Activated CD8-positive, alpha-beta memory T cell treated with anti-CD3 and anti-CD28 coated beads for 48 hours (primary cell): Measurements from ENCODE around the gene ARHGAP45.

Experiments used
- DNase-seq, 3 experiments: peaks; one replicate each; pipeline ENCODE4 v3.0.0-alpha.2; 2020; ENCODE audit warnings: low read depth in 2 of 3, low spot score in 2 of 3

ARHGAP45 gene

GRCh38 chr19:1102407-1103131 lies 35.6 kb downstream of the ARHGAP45 start:
- DNase-seq = peak in 2 of 3 experiments; percentile 63

DNA sequence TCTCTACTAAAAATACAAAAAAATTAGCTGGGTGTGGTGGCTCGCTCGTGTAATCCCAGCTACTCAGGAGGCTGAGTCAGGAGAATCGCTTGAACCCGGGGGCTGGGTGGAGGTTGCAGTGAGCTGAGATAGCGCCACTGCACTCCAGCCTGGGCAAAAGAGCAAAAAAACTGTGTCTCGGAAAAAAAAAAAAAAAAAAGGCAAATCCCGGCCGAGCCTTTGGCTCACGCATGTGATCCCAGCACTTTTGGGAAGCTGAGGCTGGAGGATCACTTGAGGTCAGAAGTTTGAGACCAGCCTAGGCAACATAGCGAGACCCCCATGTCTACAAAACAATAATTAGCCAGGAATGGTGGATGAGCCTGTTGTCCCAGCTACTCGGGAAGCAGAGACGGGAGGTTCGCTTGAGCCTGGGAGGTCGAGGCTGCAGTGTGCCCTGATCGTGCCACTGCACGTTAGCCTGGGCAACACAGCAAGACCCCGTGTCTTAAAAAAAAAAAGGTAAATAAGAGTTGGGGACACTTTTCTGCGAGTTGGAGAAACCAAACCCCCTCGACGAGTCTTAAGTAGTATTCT lies 36.3 kb downstream of the ARHGAP45 start:
- no peak for DNase-seq

- DNase-seq = peak; percentile 90 to 94 (median 94)
Measured at GRCh38 chr19:1103708-1104310, 36.8 kb downstream of the ARHGAP45 start, which contains the start of gene GPX4. Gene GPX4 (plus strand): TSS chr19:1103994. CDS start chr19:1104044, 50 bp downstream.

DNA sequence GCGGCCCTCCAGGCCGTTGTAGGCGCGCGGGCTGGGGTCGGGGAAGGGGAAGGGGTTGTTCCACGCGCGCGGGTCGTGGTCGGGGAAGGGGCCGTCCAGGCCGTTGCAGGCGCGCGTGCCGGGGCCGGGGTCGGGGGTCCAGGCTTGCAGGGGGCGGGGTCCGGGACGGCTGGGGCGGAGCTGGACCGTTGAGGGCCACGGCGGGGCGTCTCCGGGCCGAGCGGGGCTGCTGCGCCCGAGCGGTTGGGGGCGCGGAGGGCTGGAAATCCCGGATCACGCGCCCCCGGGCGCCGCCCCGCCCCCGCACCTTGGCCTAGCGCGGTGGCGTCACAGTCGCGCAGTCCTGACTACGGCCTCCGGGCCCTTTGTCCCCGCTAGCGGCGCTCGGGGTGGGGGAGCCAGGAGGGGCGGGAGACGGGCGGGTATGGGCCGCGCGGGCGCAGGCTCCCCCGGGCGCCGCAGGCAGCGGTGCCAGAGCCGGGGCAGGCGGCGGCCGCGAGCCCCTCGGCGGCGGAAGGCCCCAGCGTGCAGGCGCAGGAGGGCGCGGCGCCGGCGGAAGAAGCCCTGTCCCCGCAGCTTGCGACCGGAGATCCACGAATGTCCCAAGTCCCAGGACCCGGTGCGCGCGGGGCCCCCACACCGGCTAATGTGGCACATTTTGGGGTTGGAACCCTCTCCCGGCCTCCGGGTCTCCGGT lies 37.5 kb downstream of the ARHGAP45 start:
- DNase-seq = peak in 1 of 3 experiments; percentile 69

DNA sequence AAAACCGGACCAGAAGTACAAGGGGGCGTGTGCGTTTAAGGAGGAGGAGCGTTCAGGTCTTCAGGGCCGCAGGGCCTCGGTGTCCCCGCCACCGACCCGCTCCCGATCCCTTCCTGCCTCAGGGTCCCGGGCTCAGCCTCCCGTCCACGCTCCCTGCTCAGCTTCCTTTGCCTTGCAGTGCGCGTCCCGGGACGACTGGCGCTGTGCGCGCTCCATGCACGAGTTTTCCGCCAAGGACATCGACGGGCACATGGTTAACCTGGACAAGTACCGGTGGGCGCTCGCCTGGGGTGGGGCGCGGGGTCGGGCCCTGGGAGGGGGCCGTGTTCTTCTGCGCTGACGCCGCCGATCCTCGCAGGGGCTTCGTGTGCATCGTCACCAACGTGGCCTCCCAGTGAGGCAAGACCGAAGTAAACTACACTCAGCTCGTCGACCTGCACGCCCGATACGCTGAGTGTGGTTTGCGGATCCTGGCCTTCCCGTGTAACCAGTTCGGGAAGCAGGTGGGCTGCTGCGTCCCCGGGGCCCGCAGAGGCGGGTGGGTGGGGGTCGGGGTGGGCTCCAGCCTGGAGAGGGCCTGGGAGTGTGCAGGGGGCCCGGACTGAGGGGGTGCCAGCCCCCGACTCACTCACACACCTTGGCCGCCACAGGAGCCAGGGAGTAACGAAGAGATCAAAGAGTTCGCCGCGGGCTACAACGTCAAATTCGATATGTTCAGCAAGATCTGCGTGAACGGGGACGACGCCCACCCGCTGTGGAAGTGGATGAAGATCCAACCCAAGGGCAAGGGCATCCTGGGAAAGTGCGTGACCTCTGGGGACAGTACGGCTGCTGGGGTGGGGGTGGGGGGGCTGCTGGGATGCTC lies 38.3 kb downstream of the ARHGAP45 start:
- no peak for DNase-seq

DNA sequence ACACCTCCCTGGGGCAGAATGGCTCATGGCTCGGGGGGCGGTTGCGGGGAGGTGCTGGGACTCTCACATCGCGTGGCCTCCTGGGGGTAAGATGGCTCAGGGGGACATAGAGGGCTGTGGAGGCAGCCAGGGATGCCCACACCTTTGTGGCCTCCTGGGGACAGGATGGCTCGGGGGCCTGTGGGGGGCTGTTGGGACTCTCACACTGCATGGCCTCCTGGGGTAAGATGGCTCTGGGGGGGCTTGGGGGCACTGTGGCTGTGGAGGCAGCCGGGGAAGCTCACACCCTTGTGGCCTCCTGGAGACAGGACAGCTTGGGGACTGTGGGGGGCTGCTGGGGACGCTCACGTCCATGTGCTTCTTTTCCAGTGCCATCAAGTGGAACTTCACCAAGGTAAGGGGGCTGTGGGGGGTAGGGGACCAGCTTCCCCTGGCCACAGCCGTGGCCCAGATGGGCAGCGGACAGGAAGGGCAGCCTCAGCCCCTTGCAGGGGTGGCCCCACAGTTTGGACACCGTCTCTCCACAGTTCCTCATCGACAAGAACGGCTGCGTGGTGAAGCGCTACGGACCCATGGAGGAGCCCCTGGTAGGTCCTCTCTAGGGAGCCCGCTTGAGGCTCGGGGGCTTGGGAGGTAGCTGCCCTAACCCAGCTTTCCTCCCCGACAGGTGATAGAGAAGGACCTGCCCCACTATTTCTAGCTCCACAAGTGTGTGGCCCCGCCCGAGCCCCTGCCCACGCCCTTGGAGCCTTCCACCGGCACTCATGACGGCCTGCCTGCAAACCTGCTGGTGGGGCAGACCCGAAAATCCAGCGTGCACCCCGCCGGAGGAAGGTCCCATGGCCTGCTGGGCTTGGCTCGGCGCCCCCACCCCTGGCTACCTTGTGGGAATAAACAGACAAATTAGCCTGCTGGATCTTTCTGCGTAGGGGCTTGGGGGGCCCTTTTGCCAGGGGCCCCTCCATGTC lies 39.2 kb downstream of the ARHGAP45 start:
- DNase-seq = no peak

- DNase-seq = no peak
Measured at GRCh38 chr19:1106841-1107660, 40.1 kb downstream of the ARHGAP45 start.

- no peak for DNase-seq
Measured at GRCh38 chr19:1107661-1108261, 40.8 kb downstream of the ARHGAP45 start.

- no peak for DNase-seq
Measured at GRCh38 chr19:1108291-1109031, 41.5 kb downstream of the ARHGAP45 start.

DNA sequence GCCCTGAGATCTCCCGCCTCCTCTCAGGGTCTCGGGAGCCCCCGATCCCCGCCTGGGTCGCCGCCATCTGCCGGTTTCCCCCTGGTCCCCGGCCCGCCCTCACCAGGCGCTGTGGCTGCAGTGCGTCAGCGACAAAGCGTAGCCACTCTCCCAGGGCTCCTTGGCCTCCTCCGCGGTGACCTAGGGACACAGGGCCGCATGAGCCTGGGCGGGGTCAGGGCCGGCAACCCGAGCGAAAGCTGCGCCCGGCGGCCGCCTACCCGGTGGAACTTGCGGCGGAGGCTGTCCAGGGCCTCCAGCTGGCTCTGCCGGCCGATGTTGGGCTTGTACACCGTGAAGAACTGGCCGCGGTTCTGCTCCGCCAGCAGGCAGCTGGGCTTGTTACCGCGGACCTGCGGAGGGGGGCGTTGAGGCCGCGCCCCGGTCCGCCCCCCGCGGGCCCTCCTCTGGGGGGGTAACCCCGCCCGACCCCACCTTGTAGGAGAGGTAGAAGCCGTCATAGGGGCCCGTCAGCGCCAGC lies 42.1 kb downstream of the ARHGAP45 start:
- no peak for DNase-seq

DNA sequence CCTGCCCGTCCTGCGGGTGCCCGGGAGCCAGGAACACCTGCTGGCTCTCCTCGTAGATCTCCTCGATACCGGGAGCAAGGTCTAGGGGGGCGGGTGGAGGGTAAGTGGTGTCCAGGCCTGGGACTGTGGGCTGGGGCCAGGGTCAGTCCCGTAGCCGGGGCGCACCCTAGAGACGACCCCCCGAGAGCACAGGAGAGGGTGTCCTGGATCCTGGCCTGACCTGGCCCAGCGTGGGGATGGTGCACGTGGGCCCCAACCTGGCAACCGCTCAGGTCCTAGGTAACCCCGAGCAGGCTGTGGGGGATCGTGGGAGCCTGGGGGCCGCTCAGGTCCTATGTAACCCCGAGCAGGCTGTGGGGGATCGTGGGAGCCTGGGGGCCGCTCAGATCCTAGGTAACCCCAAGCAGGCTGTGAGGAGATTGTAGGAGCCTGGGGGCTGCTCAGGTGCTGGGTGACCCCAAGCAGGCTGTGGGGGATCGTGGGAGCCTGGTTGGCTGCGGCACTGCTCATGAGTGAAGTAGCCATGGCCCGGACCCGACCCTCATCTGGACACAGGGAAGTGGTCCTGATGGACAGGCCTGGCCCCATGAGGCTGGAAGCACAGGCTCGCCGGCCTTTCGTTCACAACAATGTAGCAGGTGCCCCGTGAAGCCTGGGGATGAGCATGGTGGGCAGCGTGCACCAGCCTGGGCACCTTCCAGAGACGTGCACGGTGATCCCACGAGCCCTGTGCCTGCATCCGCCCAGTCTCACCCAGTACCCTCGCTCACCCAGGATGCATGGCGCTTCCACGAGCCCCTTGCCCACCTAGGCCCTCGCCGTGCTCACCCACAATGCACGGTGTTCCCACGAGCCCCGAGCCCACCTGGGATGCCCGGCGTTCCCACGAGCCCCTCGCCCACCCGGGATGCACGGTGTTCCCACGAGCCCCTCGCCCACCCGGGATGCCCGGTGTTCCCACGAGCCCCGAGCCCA lies 43.0 kb downstream of the ARHGAP45 start:
- DNase-seq = no peak

- DNase-seq = no peak
Measured at GRCh38 chr19:1110809-1111640, 44.1 kb downstream of the ARHGAP45 start.

GRCh38 chr19:1111641-1112267 lies 44.8 kb downstream of the ARHGAP45 start:
- DNase-seq = no peak

DNA sequence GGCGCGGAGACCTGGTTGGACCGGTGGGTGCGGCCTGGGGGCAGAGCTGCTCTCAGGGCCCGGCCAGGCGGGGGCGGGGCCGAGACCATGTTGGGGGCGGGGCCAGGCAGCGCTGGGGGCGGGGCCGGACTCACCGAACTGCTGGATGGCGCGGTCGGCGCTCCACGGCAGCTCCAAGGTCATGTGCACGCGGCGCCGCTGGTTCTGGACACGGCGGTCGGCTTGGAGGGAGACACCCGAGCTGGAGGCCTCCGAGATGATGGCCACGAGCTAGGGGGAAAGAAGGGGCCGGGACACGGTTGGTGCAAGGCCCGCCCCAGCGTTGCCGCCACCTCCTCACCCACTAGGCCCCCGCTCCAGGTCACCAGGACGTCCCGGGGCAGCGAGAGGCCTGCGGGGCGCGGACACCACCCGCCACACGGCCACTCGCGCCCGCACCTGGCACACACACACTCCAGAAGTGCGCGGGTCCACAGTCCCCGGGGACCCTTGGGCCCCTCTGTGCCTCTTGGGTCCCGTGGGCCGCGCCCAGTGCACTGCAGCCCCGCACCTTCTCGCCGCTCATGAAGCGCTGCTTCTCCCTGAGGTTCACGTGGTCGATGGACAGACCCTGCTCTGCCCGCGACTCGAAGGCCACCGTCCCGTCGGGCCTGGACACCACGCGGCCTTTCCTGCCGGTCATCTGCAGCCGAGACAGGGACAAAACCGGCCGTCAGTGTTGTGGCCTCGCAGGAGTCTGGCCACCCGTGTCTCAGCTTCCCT lies 45.5 kb downstream of the ARHGAP45 start:
- DNase-seq = no peak
